HG03039 (cell line): Measurements from ENCODE around the gene VDAC1.
A peak's percentile ranks its signal among the peaks of the same experiment; 100 is the strongest.
"Not testable (repeated sequence)": the region's sequence is repeated elsewhere in the genome, so short reads cannot be mapped to it uniquely, and the experiment has no call there.

Experiments
- ATAC-seq: cut with Tn5 transposase; IDR thresholded peaks from one replicate; pipeline ENCODE4 v1.9.1; 2021; ENCODE audit warnings: mild to moderate bottlenecking, moderate library complexity; ENCODE audit not compliant: unreplicated experiment

The VDAC1 gene

DNA sequence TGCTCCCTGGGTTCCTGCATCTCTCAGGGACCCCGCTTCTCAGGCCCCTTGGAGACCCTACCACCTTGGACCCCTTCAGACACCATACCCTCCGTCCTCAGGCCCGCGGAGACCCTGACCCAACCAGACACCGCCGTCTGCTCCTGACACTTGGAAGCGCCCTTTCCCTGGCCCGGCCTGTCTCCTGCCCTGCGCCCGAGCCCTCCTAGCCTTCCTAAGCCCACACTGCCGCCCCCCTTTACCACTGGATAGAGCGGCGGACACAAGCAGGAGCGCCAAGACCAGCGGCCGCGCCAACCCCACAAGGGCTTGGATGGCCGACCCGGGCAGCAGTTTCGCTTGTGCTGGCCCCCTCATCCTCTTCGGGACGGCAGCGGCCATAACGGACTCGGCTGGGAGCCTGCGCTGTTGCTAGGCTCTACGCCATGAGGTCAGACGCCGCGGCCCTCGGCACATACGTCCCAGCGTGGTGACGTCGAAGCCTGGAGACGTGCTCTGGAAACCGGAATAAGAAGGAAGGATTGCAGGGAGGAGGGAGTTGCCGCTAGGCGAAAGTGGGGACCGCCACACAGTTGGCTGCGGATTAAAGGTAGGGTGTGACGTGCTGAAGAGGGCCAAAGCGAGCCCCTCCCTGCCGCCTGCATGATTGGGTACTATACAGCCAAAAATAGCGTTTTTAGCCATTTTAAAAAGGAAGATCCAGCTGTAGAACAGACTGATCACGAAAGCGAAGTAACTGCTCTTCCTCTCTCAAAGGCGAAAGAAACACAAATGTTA is 36.4 kb downstream of the VDAC1 start, which contains the start of gene C5orf15:
Gene C5orf15 (minus strand): TSS at position 422 of the 777 bp plus-strand sequence. CDS start 41 bp downstream, at position 381.
- ATAC-seq, result peak; percentile 96

DNA sequence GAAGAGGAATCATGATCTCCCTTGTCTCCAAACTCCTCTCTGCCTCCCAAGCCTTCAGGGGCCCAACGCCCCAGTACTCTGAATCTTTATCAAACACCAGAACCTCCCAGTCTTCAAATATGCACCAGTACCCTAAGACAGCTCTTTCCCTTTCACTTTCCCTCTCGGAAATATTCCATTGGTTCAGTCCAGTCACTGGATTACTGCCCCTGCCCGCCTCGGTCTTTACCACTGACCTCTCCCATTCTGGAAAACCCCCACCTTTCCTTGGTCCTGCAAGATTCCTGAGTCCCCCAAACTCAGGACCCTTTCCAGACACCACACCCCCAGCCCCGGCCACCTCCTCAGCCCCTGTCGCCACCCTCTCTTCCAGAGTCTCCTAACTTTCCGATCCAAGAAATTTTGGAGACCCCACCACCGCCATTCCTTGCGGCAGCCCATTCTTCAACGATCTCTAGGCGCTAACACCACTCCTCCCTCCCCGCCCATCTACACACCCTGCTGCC is 37.0 kb downstream of the VDAC1 start:
- ATAC-seq, result no peak

- no peak for ATAC-seq
Observed at GRCh38 chr5:133967124-133967523, 37.7 kb downstream of the VDAC1 start.

GRCh38 chr5:133966090-133966489 is 38.7 kb downstream of the VDAC1 start:
- ATAC-seq, result no peak

DNA sequence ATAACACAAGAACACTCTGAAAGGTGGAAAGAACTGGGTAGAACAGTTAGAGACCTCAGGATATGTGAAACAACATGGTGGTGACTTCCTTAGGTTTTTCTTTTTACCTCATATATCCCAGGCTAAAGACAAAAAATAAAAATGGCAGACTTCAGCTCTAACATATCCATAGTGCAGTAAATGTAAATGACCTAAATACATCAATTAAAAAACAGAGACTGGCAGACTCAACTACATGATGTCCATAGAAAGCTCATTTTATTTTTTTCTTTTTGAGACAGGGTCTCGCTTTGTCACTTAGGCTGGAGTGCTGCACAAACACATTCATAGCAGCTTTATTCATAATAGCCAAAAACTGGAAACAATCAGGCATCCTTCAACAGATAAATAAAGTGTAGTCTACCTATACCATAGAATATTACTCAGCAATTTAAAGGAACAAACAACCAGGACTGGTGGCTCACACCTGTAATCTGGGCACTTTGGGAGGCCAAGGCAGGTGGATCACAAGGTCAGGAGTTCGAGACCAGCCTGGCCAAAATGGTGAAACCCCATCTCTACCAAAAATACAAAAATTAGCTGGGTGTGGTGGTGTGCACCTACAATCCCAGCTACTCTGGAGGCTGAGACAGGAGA is 41.2 kb downstream of the VDAC1 start:
- no peak for ATAC-seq

GRCh38 chr5:133962801-133963476 is 41.8 kb downstream of the VDAC1 start:
- ATAC-seq, result no peak

- no peak for ATAC-seq
Observed at GRCh38 chr5:133962131-133962530, 42.6 kb downstream of the VDAC1 start.

- ATAC-seq, result no peak
Observed at GRCh38 chr5:133959643-133960042, 45.1 kb downstream of the VDAC1 start.

DNA sequence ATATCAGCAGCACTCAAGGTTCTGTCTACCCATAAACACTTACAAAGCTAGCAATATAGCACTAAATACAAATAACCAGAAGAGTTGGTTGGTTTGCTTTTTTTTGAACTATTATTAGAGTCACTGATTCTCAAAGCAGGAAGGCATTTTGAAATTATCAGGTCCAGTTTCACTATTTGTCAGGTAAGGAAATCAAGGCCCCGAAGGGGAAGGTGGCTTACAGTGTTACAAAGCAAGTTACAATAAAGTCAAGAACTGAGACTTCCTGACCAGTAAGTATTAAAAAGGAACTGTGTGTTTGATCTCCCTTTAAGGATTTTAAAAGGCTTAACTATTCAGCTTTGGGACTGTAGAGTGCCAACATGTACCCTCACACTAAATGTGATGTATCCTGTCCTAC is 47.2 kb downstream of the VDAC1 start:
- peak; percentile 65 for ATAC-seq

- no peak for ATAC-seq
Observed at GRCh38 chr5:133957080-133957479, 47.7 kb downstream of the VDAC1 start.

GRCh38 chr5:133956196-133956595 is 48.6 kb downstream of the VDAC1 start:
- ATAC-seq, result not testable (repeated sequence)

DNA sequence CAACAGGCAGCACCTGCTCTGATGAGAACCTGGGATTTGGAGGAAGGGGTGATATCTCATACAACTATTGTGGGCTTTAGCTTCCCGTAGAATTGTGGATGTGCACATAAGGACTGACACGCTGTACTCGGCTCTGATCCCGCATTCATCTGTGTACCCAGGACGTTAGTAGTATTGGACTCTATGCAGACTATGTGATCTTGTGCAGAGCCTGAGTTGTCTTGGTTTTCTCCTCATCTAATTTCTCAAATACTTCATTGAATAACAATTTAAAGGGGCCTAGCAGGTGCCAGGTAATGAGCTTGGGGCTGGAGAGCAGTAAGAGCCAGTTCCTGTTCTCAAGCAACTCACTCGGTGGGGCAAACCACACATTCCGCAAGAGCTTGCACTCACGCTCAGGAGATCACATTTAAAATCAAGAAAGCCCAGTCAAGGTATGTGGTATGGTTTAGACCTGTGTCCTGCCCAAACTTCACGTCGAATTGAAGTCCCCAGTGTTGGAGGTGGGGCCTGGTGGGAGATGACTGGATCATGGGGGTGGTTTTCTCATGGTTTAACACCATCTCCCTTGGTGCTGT is 51.1 kb downstream of the VDAC1 start:
- ATAC-seq, result no peak

GRCh38 chr5:133952729-133953567 is 51.8 kb downstream of the VDAC1 start:
- ATAC-seq, result no peak

GRCh38 chr5:133950821-133951612 is 53.8 kb downstream of the VDAC1 start:
- no peak for ATAC-seq

GRCh38 chr5:133948721-133949120 is 56.1 kb downstream of the VDAC1 start:
- no peak for ATAC-seq

GRCh38 chr5:133947431-133947841 is 57.3 kb downstream of the VDAC1 start:
- no peak for ATAC-seq

DNA sequence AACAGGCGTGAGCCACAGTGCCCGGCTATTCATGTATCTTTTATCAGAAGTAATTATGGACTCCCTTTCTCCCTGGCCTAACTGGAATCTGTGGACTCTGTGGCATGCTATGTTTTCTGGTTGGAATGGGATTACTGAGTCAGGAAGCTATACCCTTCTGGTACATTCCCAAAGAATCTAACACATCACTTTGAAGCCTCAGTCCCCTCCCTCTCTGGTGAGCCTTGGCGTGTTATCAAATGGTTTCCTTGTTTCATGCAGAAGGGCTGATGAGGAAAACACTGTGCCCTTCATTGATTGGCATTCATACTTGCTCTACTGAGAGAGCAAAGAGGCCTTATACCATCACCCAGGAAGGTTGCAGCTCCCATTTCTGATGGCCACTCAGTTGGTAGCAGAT is 59.2 kb downstream of the VDAC1 start:
- no peak for ATAC-seq

DNA sequence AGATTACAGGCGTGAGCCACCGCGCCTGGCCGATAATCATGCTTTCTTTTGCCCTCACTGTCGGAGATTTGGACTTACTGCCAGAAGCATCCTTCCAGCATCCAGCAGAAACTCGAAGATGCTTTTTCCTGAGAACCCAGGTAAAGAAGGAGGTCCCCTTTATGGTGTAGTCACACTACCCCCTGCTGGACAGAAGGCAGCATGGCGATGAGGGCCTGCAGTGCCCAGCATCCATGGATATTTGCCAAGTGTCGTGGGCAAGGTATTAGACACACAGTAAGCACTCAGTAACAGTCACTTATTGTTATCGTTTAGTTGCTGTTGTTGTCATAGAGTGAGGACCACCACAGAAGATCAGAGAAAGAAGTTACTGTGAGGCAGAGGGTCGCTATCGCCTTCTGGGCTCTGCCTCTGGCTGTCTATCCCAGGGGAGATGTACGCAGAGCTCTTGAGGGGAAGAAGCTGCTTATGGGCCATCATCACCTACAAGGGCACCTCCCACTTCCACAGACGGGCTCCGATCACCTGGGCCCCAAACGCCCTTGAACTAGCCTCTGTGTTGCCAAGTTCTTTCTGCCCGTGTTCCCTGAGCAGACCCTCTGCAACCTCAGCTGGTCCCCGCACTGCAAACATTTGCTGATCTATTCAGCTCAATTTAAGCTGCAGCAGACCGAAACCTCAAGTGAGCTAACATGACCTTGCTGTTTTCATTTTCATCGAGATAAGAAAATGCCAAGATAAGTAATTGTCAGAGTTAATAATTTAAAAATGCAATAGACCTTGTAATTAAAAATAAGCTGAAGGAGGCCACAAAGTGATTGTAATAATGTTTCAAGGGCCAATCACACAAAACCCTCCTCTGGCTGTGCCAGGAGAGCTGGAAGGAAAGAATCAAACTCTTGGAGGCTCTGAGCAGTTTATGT is 60.3 kb downstream of the VDAC1 start:
- no peak for ATAC-seq

GRCh38 chr5:133943475-133943817 is 61.3 kb downstream of the VDAC1 start:
- no peak for ATAC-seq
